ENCODE results near the gene RHBDL1.

The RHBDL1 gene

GRCh38 chr16:629185-629832 is 46.2 kb upstream of the RHBDL1 start:
- no peak overlapping the region for H3K4me3 ChIP-seq (replicated peaks in 1 of 2; ENCODE audit: low read depth in 2 of 2, low read length in 2 of 2)
- DNase-seq (ENCODE audit: low read depth in 2 of 2): no peak
- TF ChIP-seq CTCF (IDR thresholded peaks at IDR 0.05; ENCODE audit: low read depth, low read length): no peak

- no peak overlapping the region for H3K4me3 ChIP-seq (replicated peaks in 1 of 2; ENCODE audit: low read depth in 2 of 2, low read length in 2 of 2)
- DNase-seq (ENCODE audit: low read depth in 2 of 2): no peak
- no peak for TF ChIP-seq CTCF (IDR thresholded peaks at IDR 0.05; ENCODE audit: low read depth, low read length)
Observed at GRCh38 chr16:629833-630248, 45.6 kb upstream of the RHBDL1 start.

- DNase-seq (ENCODE audit: low read depth in 2 of 2): no peak
- no peak for TF ChIP-seq CTCF (IDR thresholded peaks at IDR 0.05; ENCODE audit: low read depth, low read length)
- H3K4me3 ChIP-seq (replicated peaks in 1 of 2; ENCODE audit: low read depth in 2 of 2, low read length in 2 of 2): no peak overlapping the region
Observed at GRCh38 chr16:630249-630814, 45.1 kb upstream of the RHBDL1 start.

GRCh38 chr16:630815-631405 is 44.6 kb upstream of the RHBDL1 start, which contains the start of gene WFIKKN1:
Gene WFIKKN1 (plus strand): TSS chr16:630985. CDS start chr16:631254, 269 bp downstream.
- no peak for TF ChIP-seq CTCF (IDR thresholded peaks at IDR 0.05; ENCODE audit: low read depth, low read length)
- DNase-seq (ENCODE audit: low read depth in 2 of 2): no peak
- H3K4me3 ChIP-seq (replicated peaks in 1 of 2; ENCODE audit: low read depth in 2 of 2, low read length in 2 of 2): no peak within 1 kb of the TSS

GRCh38 chr16:631808-632358 is 43.6 kb upstream of the RHBDL1 start:
- DNase-seq (ENCODE audit: low read depth in 2 of 2): no peak
- H3K4me3 ChIP-seq (replicated peaks in 1 of 2; ENCODE audit: low read depth in 2 of 2, low read length in 2 of 2): no peak overlapping the region
- no peak for TF ChIP-seq CTCF (IDR thresholded peaks at IDR 0.05; ENCODE audit: low read depth, low read length)

GRCh38 chr16:632486-633335 is 42.8 kb upstream of the RHBDL1 start:
- DNase-seq (ENCODE audit: low read depth in 2 of 2): no peak

More at GRCh38 chr16:632486-633335, 42.8 kb upstream of the RHBDL1 start:
- no peak for TF ChIP-seq CTCF (IDR thresholded peaks at IDR 0.05; ENCODE audit: low read depth, low read length)
- H3K4me3 ChIP-seq (replicated peaks in 1 of 2; ENCODE audit: low read depth in 2 of 2, low read length in 2 of 2): no peak overlapping the region
